ENCODE data around the gene TM9SF2.
"Not testable (repeated sequence)": the region's sequence is repeated elsewhere in the genome, so short reads cannot be mapped to it uniquely, and the experiment has no call there.

TM9SF2 gene

DNA sequence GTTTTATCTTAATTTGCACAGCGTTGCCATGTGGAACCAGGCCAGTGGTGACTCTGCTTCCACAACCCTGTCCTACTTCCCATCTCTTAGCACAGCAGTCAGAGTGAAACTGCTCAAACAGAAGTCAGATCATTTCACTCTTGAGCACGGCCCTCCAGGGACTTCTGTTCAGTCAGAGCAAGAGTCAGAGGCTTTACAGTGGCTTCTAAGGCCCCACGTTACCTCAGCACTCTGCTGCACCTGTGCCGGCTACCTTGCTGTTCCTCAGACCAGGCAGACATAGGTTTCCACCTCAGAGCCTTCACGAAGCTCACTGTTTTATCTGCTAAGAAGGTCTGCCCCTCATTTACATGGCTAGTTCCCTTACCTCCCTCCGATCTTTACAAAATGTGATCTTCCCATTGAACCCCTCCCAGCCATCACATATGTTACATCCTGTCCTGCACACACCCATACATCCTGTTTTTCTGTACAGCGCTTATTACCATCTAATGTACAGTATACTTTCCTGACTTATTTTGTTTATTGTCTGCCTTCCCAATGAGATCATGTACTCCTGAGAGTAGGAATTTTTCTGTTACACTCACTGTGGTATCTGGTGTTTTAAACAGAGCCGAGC lies 41.6 kb downstream of the TM9SF2 start:
- FAIRE-seq: no peak

DNA sequence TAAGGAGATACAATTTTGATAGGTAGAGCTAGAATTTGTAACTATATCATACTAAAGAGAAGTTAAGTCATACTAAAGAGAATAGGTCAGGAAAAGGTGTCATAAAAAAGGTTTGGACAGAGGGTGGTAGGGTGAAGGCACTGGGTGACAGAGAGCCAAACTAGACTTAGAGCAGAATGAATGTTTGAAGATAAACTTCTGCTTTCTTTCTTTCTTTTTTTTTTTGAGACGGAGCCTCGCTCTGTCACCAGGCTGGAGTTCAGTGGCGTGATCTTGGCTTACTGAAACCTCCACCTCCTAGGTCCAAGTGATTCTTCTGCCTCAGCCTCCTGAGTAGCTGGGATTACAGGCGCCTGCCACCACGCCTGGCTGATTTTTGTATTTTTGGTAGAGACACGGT lies 44.1 kb downstream of the TM9SF2 start:
- FAIRE-seq: no peak

GRCh38 chr13:99545979-99546378 lies 44.7 kb downstream of the TM9SF2 start:
- no peak for FAIRE-seq

DNA sequence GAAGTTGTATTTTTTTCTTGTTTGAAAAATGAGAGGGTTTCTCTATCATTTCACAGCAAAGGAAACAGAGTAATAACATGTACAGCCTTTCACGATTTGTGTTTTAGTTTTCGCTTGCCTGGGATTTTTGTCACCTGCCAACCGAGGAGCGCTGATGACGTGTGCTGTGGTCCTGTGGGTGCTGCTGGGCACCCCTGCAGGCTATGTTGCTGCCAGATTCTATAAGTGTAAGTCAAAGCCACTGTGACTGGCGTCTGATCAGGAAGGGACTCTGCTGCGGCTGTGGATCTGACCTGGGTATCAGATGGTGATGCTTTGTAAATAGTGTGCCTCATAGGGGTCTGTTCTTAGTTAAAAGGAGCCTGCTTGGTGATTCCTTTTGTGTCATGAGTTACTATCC lies 45.6 kb downstream of the TM9SF2 start:
- no peak for FAIRE-seq

DNA sequence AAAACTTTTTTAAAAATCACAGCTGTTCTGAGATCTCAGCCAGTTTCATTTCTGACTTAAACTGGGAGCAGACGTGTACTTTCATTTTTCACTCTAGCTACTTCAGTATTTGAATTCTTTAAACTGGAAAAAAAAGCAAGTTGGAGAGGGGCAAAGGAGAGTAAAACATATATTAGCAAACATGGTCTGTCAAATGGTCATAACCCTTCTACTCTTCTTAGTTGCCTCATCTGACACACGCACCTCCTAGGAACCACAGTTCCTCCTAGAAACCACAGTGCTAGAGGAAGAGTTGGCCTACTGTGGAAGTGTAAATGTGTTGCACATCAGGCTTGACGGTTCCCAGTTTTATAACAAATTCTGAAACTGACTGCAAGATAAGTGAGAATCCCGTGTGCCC lies 47.2 kb downstream of the TM9SF2 start:
- no peak for FAIRE-seq

DNA sequence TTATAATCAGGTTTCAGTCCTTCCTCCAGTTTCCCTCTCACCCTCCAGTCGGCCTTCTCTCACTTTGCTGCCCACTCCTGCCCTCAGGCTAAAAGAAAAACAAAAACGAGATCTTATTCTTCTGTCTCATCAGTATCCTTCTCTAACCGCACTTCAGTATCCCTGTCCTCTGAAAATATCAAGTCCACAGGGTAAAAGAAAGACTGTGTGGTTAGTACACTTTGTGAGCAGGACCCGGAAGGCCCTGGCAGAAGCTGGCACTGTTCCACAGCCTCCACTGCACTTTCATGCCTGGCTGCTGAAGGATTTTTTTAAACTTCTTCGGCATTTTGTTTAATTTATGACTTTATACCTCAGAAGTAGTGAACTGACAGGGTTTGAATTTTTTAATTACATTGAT lies 51.8 kb downstream of the TM9SF2 start:
- no peak for FAIRE-seq

DNA sequence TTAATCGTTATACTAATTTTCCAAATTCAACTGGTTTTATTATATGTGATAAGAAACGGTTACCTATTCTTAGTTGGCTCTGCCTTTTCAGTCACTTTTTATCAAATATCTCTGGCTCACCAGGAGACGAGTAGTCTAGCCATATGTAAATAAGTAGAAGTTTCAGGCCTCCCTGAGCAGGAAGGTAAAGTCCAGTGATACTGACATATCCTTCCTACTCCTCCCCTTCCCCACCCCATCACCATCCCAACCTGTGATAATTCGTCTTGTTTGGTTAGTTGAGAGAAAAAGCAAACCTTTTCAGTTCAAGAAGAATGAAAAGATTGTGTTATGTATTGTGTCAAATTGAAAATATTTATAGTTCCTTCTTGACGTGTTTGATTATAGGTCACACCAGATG lies 53.9 kb downstream of the TM9SF2 start:
- no peak for FAIRE-seq

DNA sequence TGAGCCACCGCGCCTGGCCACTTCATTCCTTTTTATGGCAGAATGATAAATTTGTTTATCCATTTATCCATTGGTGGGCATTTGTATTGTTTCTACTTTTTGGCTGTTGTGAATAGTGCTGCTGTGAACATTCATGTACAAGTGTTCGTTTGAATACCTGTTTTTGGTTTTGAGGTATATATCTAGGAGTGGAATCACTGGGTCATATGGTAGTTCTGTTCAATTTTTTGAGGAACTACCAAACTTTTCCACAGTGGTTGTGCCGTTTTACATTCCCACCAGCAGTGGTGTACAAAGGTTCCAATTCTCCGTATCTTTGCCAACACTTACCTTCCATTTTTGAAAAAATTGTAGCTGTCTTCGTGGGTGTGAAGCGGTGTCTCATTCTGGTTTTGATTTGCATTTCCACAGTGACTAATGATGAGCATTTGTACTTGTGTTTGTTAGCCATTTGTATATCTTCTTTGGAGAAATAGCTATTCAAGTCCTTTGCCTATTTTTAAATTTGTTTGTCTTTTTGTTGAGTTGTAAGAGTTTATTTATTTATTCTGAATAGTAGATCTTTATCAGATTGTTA lies 55.7 kb downstream of the TM9SF2 start:
- FAIRE-seq: no peak

DNA sequence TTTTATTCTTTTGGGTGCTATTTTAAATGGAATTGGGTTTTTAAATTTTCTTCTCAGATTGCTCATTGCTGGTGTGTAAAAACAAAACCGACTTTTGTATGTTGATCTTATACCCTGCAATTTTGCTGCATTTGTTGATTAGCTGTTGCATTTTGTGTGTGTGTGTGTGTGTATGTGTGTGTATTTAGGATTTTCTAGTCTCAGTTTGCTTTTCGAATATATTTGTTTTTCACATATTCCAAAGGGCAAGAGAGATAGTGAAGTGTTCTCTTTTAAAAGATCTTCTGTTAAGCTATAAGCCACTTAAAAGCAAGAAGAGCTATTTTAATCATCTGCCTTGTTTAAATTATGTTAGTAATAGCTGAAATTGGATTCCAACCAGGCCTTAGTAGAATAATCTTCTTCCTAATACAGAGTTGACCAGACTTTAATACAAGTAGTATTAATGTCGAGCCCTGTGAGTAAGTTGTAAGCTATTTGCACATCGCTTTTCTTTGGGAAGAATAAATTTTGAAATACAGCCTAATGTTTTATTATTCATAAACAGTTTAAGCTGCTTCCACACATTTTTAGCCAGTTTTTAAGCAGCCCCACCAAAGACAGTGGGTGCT lies 57.4 kb downstream of the TM9SF2 start:
- no peak for FAIRE-seq

DNA sequence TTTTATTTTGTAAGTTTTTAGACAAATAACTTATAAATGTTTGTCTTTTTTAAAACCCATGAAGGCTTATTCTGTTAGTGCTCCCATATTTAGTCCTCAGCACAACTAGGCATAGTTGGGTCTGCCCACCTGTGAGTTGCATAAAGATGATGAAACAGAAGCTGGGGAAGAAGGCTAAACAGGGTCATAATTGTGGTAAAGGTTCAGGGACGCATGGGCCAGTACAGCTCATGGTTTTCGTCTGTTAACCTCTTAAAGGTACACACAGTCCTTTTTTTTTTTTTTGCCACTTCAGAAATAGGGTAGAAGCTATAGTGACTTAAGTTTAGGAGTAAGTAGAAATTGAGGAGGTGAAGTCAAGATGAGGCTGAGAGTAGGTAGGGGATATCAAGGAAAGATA lies 58.3 kb downstream of the TM9SF2 start:
- FAIRE-seq: no peak

GRCh38 chr13:99563404-99563803 lies 62.1 kb downstream of the TM9SF2 start:
- no peak for FAIRE-seq

GRCh38 chr13:99564386-99564785 lies 63.1 kb downstream of the TM9SF2 start:
- no peak for FAIRE-seq

DNA sequence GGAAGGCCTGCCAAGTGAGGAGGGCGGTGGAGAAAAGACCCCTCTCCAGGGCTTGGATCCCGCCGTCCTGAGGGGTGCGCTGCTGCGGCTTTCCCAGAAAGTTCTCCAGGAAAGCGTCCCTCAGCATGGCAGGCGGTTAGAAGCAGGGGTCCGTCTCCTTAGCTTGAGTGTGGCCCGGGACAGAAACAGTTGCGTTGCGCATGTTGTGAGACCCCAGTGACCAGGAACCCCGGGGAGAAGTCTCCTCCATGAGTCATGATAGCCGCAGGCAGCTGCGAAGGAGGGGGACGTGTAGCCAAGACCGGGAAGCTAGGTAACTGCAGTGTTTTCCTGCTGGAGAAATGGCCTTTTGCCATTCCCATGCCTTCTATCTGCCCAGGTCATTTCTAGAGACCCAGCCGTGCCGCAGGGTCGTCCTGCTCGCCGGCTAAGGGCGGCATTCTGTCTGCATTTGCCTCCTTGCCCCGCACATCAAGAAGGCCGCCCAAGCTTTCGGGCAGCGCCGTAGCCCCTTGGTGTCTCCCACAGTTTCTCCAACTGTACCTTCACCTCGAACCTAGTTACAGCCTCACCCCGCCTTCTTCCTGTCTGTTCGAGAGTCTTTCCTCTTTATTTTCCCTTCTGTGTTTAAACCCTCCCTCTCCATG lies 64.3 kb downstream of the TM9SF2 start:
- no peak for FAIRE-seq

- no peak for FAIRE-seq
Measured at GRCh38 chr13:99566125-99567083, 65.1 kb downstream of the TM9SF2 start.

DNA sequence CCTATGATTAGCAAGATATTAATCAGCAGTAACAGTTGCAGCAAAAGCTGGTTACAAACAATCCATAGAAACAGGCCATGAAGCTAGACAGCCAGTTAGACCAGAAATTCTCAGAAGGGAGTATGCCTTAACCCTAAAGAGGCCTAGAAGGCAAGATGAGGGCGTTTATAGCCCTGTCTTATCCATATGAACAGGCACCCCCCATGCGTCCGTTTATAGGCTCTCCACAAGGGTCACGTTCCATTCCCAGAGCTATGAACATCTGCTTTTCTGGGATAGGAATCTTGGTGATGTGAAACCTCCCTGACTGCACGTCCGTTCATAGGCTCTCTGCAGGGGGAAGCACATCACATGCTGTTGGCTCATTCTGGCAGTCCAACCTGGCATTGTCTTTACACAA lies 67.6 kb downstream of the TM9SF2 start:
- FAIRE-seq: not testable (repeated sequence)

GRCh38 chr13:99572131-99572530 lies 70.9 kb downstream of the TM9SF2 start:
- FAIRE-seq: no peak

- FAIRE-seq: no peak
Measured at GRCh38 chr13:99572921-99573320, 71.6 kb downstream of the TM9SF2 start.

- no peak for FAIRE-seq
Measured at GRCh38 chr13:99575376-99576120, 74.3 kb downstream of the TM9SF2 start.

GRCh38 chr13:99577934-99578917 lies 77.0 kb downstream of the TM9SF2 start:
- FAIRE-seq: no peak

DNA sequence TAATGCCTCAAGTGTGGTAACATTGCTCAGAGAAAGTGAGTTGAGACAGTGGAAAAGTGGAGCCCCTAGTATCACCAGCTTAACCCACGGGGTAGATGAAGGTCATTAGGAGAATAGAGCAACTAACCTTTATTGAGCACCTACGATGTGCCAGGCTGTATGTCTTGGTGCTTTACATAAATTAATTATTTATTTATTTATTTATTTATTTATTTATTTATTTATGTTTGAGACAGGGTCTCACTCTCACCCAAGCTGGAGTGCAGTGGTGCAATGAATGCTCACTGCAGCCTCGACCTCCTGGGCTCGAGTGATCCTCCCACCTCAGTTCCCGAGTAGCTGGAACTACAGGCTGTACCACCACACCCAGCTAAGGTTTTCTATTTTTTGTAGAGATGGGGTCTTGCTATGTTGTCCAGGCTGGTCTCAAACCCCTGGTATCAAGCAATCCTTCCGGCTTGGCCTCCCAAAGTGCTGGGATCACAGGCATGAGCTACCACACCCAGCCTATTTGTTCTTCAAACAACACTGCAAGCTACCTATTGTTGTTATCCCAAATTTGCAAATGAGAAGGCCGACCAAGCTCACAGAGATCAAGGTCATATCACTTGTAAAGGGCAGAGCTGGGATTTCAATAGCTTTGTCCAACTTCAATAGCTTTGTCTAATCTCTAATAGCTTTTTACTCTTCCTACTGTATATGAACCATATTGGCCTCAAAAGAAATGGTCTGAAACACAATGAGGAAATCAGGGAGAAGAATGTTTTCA lies 79.4 kb downstream of the TM9SF2 start:
- no peak for FAIRE-seq

All from colon (tissue), 2 donors.